Measurements from ENCODE around the gene ABCA2. TPM values are rescaled to one million over a fixed set of nuclear protein-coding genes. Genes with fewer than 3 reads are reported as not detected.
A peak's percentile ranks its signal among the peaks of the same experiment; 100 is the strongest.
"Not testable (repeated sequence)": the region's sequence is repeated elsewhere in the genome, so short reads cannot be mapped to it uniquely, and the experiment has no call there.

Gene ABCA2
- total RNA-seq, 4 donors from 2014 or later, result 14.1 to 20.0 (median 16.7) TPM

- Histone ChIP-seq H3K4me3 (no peak overlapping the region), H3K4me1 (peaks cover 0 to 3% of the 10 kb centered on the region in 2 donors), H3K9me3 (no peaks in the 10 kb centered on the region), H3K36me3 (peaks cover 0 to 10% of the 10 kb centered on the region in 2 donors), H3K27ac (no peak overlapping the region), H3K27me3 (peaks cover 0 to 6% (median 0%) of the 10 kb centered on the region in 3 donors)
- intact Hi-C loops (cut with DNase I; ENCODE audit: low total_unique reads), result loop anchor here (1.0 kb wide), 1 partner anchor 248 kb away; no protein-coding TSS in a partner anchor
- no peak for DNase-seq
- peak in 1 of 2 donors; percentile 12 for ATAC-seq
- in situ Hi-C loops (cut with MboI; ENCODE audit: low sequenced_read_pairs in 4 of 4), result loop anchor here in 3 of 4 donors (5.0 to 10.0 kb wide), 3 partner anchors 91 to 251 kb away; partner anchors contain the start of genes C8G (in 1 of the 3) and FBXW5 (in 1 of the 3)
- TF ChIP-seq CTCF (IDR thresholded peaks at IDR 0.05 in 4 of 5, conservative IDR thresholded peaks at IDR 0.05 in 1 of 5), result peak in 2 of 5 experiments; percentile 8 to 16
- TF ChIP-seq POLR2A (IDR thresholded peaks at IDR 0.05), result no peak
Observed at GRCh38 chr9:137035507-137035834, 7.4 kb upstream of the ABCA2 start.

- ATAC-seq (peak; percentile 73 to 93), DNase-seq (peak; percentile 55 to 66)
- in situ Hi-C loops (cut with MboI; ENCODE audit: low sequenced_read_pairs in 4 of 4), result loop anchor here (5.0 to 10.0 kb wide), 3 partner anchors 90 to 250 kb away; partner anchors contain the start of genes C8G (in 1 of the 4) and FBXW5 (in 1 of the 4)
- Histone ChIP-seq H3K27me3 (peaks cover 0 to 6% (median 0%) of the 10 kb centered on the region in 3 donors), H3K27ac (no peak overlapping the region), H3K9me3 (no peaks in the 10 kb centered on the region), H3K36me3 (peaks cover 0 to 5% of the 10 kb centered on the region in 2 donors), H3K4me3 (no peak overlapping the region), H3K4me1 (peaks cover 0 to 3% of the 10 kb centered on the region in 2 donors)
- intact Hi-C loops (cut with DNase I; ENCODE audit: low total_unique reads), result loop anchor here (1.0 kb wide), 1 partner anchor 248 kb away; no protein-coding TSS in a partner anchor
- TF ChIP-seq CTCF (IDR thresholded peaks at IDR 0.05 in 4 of 5, conservative IDR thresholded peaks at IDR 0.05 in 1 of 5) (peak; percentile 81 to 96 (median 91)), POLR2A (IDR thresholded peaks at IDR 0.05) (no peak)
Observed at GRCh38 chr9:137034709-137035506, 6.9 kb upstream of the ABCA2 start.

- DNase-seq (no peak), ATAC-seq (no peak)
- in situ Hi-C loops (cut with MboI; ENCODE audit: low sequenced_read_pairs in 4 of 4) (loop anchor here in 3 of 4 donors (5.0 to 10.0 kb wide), 3 partner anchors 89 to 249 kb away; partner anchors contain the start of genes C8G (in 1 of the 3) and FBXW5 (in 1 of the 3)), intact Hi-C loops (cut with DNase I; ENCODE audit: low total_unique reads) (no loop called here)
- no peak for TF ChIP-seq POLR2A (IDR thresholded peaks at IDR 0.05)
- TF ChIP-seq CTCF (IDR thresholded peaks at IDR 0.05 in 4 of 5, conservative IDR thresholded peaks at IDR 0.05 in 1 of 5), result no peak
- Histone ChIP-seq H3K9me3 (no peaks in the 10 kb centered on the region), H3K36me3 (no peaks in the 10 kb centered on the region), H3K4me1 (peaks cover 2 to 5% of the 10 kb centered on the region in 2 donors), H3K27me3 (peaks cover 0 to 6% (median 0%) of the 10 kb centered on the region in 3 donors), H3K27ac (no peak overlapping the region), H3K4me3 (peak overlapping the region in 1 of 4 donors; percentile 12)
Observed at GRCh38 chr9:137034039-137034708, 6.1 kb upstream of the ABCA2 start.

GRCh38 chr9:137033481-137033880, 5.4 kb upstream of the ABCA2 start:
- ATAC-seq; H3K27ac ChIP-seq; intact Hi-C loops (cut with DNase I; ENCODE audit: low total_unique reads); H3K27me3 ChIP-seq; H3K9me3 ChIP-seq; H3K36me3 ChIP-seq; DNase-seq: not testable (repeated sequence)
- Histone ChIP-seq H3K4me3 (peak overlapping the region in 1 of 4 donors; percentile 12), H3K4me1 (peaks cover 9 to 12% of the 10 kb centered on the region in 2 donors)
- in situ Hi-C loops (cut with MboI; ENCODE audit: low sequenced_read_pairs in 4 of 4), result loop anchor here in 3 of 4 donors (5.0 to 10.0 kb wide), 3 partner anchors 89 to 249 kb away; partner anchors contain the start of genes C8G (in 1 of the 3) and FBXW5 (in 1 of the 3)
